B cell (primary cell): ENCODE results near the gene MAPKAP1. TPM values are rescaled to one million over a fixed set of nuclear protein-coding genes. Genes with fewer than 3 reads are reported as not detected.

Experiments
- ATAC-seq: fragments of 200-7000 bp; cut with Tn5 transposase; one replicate; pipeline ENCODE4 v1.10.0; 2021; ENCODE audit warnings: low read depth, mild to moderate bottlenecking, moderate number of reproducible peaks, moderate library complexity
- CTCF ChIA-PET: fragments of 350-600 bp; sonication (Branson Sonifier 250); formaldehyde crosslinking; loops from one replicate; lab custom pipeline; 2021; ENCODE audit warnings: antibody characterized with exemption, inconsistent platforms; lab: Charles Lee
- POLR2A ChIA-PET: fragments of 350-600 bp; sonication (Branson Sonifier 250); formaldehyde crosslinking; loops from one replicate; lab custom pipeline; 2021; ENCODE audit warnings: antibody characterized with exemption; lab: Charles Lee
- DNase-seq: peaks from one replicate; pipeline ENCODE4 v3.0.0; 2013
- H2AFZ ChIP-seq: 2 replicates; pipeline ENCODE4 v1.6.1; 2012; ENCODE audit warnings: mild to moderate bottlenecking, low read depth, low read length; ENCODE audit not compliant: insufficient read depth, poor library complexity, severe bottlenecking
- H3K27ac ChIP-seq, 2 donors: 1 replicate in 1 of 2; 2 replicates in 1 of 2; pipeline ENCODE4 v1.5.1; 2012 to 2013; ENCODE audit warnings: low read length in 2 of 2, mild to moderate bottlenecking in 2 of 2, moderate library complexity in 1 of 2
- H3K27me3 ChIP-seq, 4 experiments: fragments of 200-600 bp in 1 of 4; sonication (generic) in 1 of 4; replicated peaks in 1 of 4; 1 replicate in 2 of 4; 2 replicates in 2 of 4; pipeline versions ENCODE4 v1.6.1 to v1.7.0; 2013 to 2016; ENCODE audit warnings: low read length in 3 of 4, mild to moderate bottlenecking in 2 of 4, mixed read lengths in 1 of 4, moderate library complexity in 1 of 4; ENCODE audit not compliant: insufficient read depth in 4 of 4, control insufficient read depth in 3 of 4; ENCODE audit errors: control extremely low read depth in 1 of 4
- H3K36me3 ChIP-seq, 2 experiments: replicated peaks in 1 of 2; 1 replicate in 1 of 2; 2 replicates in 1 of 2; pipeline versions ENCODE4 v1.6.1 to v1.7.1; 2013; ENCODE audit warnings: low read length in 1 of 2; ENCODE audit not compliant: insufficient read depth in 2 of 2, control insufficient read depth in 1 of 2; ENCODE audit errors: control extremely low read depth in 1 of 2, extremely low read depth in 1 of 2
- H3K4me1 ChIP-seq, 2 donors: fragments of 200-600 bp in 1 of 2; sonication (generic) in 1 of 2; 1 replicate in 1 of 2; 2 replicates in 1 of 2; pipeline versions ENCODE4 v1.5.1 to v1.6.1; 2013 to 2017; ENCODE audit warnings: low read length in 2 of 2; ENCODE audit not compliant: control insufficient read depth in 2 of 2, insufficient read depth in 2 of 2
- H3K4me2 ChIP-seq: replicated peaks from 2 replicates; pipeline ENCODE3; 2012; ENCODE audit warnings: mild to moderate bottlenecking, low read depth, low read length; ENCODE audit not compliant: poor library complexity, severe bottlenecking
- H3K4me3 ChIP-seq, 5 experiments: fragments of 200-600 bp in 1 of 5; sonication (generic) in 1 of 5; 1 replicate in 3 of 5; 2 replicates in 2 of 5; pipeline versions ENCODE4 v1.5.1 to v1.7.0; 2011 to 2016; ENCODE audit warnings: low read length in 4 of 5, mild to moderate bottlenecking in 4 of 5, low read depth in 2 of 5, control low read depth in 1 of 5, moderate library complexity in 1 of 5; ENCODE audit not compliant: insufficient read depth in 1 of 5; ENCODE audit errors: control extremely low read depth in 1 of 5, extremely low read depth in 1 of 5
- H3K79me2 ChIP-seq: fragments of 200-600 bp; sonication (generic); one replicate; pipeline ENCODE4 v1.6.0; 2016; ENCODE audit warnings: low read length; ENCODE audit not compliant: control insufficient read depth, insufficient read depth
- H3K9ac ChIP-seq: fragments of 200-600 bp; sonication (generic); 2 replicates; pipeline ENCODE4 v1.6.1; 2017; ENCODE audit warnings: mild to moderate bottlenecking, low read length, moderate library complexity
- H3K9me3 ChIP-seq, 3 donors: one replicate each; pipeline versions ENCODE4 v1.6.1 to v1.7.1; 2013; ENCODE audit warnings: low read length in 2 of 3; ENCODE audit not compliant: control insufficient read depth in 2 of 3, insufficient read depth in 1 of 3; ENCODE audit errors: control extremely low read depth in 1 of 3
- H4K20me1 ChIP-seq: 2 replicates; pipeline ENCODE4 v1.6.0; 2012; ENCODE audit warnings: mild to moderate bottlenecking, low read length; ENCODE audit not compliant: insufficient read depth, control insufficient read depth, poor library complexity, severe bottlenecking
- H3K27ac Mint-ChIP-seq: one replicate; pipeline ENCODE4 v1.8.0; 2021; ENCODE audit warnings: mixed read lengths
- H3K27me3 Mint-ChIP-seq: one replicate; pipeline ENCODE4 v1.8.0; 2021; ENCODE audit warnings: mixed read lengths
- H3K4me1 Mint-ChIP-seq: one replicate; pipeline ENCODE4 v1.8.0; 2021; ENCODE audit warnings: mixed read lengths
- H3K4me3 Mint-ChIP-seq: one replicate; pipeline ENCODE4 v1.8.0; 2021; ENCODE audit warnings: mixed read lengths
- H3K9me3 Mint-ChIP-seq: one replicate; pipeline ENCODE4 v1.8.0; 2022; ENCODE audit warnings: mixed read lengths; ENCODE audit not compliant: insufficient read depth
- CTCF ChIP-seq: fragments of 200-600 bp; IDR thresholded peaks from one replicate; pipeline ENCODE4 v1.8.0; 2022; ENCODE audit warnings: antibody characterized with exemption, mild to moderate bottlenecking
- EZH2 ChIP-seq: IDR thresholded peaks from 2 replicates; pipeline ENCODE4 v1.6.1; 2012; ENCODE audit warnings: borderline replicate concordance, low read depth, mild to moderate bottlenecking, moderate library complexity, low read length; ENCODE audit not compliant: insufficient read depth, poor library complexity, severe bottlenecking
- WGBS: methylation state at CpG from one replicate; pipeline ENCODE4 v1.1.5; 2013; ENCODE audit warnings: missing lambda C conversion rate; ENCODE audit not compliant: insufficient coverage; 5-methylcytosine and 5-hydroxymethylcytosine counted together
- intact Hi-C: fragments of 100-400 bp; cut with micrococcal nuclease; formaldehyde crosslinking; loops from one replicate; pipeline ENCODE4 v1.10.0; 2022
- polyA plus RNA-seq: library from polyadenylated mRNA; depleted of rRNA; stranded (reverse); fragments of >200 nt; gene quantifications from 2 replicates; pipeline ENCODE4 v1.2.3, GENCODE V29; 2012
- total RNA-seq, 2 donors: library from RNA; stranded (reverse); fragments of 120-200 nt in 1 of 2; gene quantifications; 1 replicate in 1 of 2; 2 replicates in 1 of 2; pipeline versions ENCODE4 v1.2.3 to v1.2.4, GENCODE V29; 2013 to 2022

Gene MAPKAP1
- total and polyA plus RNA-seq, 2 donors (not counting 1 experiment from before 2014, with no cell fraction given) = 51.6 to 62.4 TPM

GRCh38 chr9:125681657-125682056 lies 25.4 kb downstream of the MAPKAP1 start:
- H3K9me3 Mint-ChIP-seq = no peaks in the 10 kb centered on the region
- Histone ChIP-seq H3K27me3 (no peaks in the 10 kb centered on the region), H3K79me2 (peaks cover 82% of the 10 kb centered on the region), H3K4me2 (no peak overlapping the region), H3K27ac (no peak overlapping the region), H3K9me3 (no peaks in the 10 kb centered on the region), H3K4me1 (no peaks in the 10 kb centered on the region), H3K9ac (no peak overlapping the region), H4K20me1 (peaks cover 13% of the 10 kb centered on the region), H2AFZ (no peak overlapping the region), H3K4me3 (no peak overlapping the region), H3K36me3 (peaks cover 0 to 7% of the 10 kb centered on the region in 2 experiments)
- CTCF ChIA-PET = interaction anchor here (1.1 kb wide), 1 partner anchor 63 kb away, joined by 3 read pairs; no protein-coding TSS in a partner anchor
- no CpG with 5 or more reads among the region's 5 CpGs for WGBS
- no peaks in the 10 kb centered on the region for H3K27me3 Mint-ChIP-seq
- TF ChIP-seq EZH2 (no peak), CTCF (no peak)
- DNase-seq (no peak), ATAC-seq (no peak)
- intact Hi-C loops = no loop called here
- no peak overlapping the region for H3K4me3 Mint-ChIP-seq
- H3K27ac Mint-ChIP-seq = no peak overlapping the region
- H3K4me1 Mint-ChIP-seq = peaks cover 19% of the 10 kb centered on the region
- POLR2A ChIA-PET = no interaction called here

GRCh38 chr9:125681086-125681622 lies 25.9 kb downstream of the MAPKAP1 start:
- H3K27me3 Mint-ChIP-seq = no peaks in the 10 kb centered on the region
- Histone ChIP-seq H3K27me3 (no peaks in the 10 kb centered on the region), H3K79me2 (peaks cover 77% of the 10 kb centered on the region), H3K9me3 (no peaks in the 10 kb centered on the region), H4K20me1 (peaks cover 13% of the 10 kb centered on the region), H3K27ac (no peak overlapping the region), H3K4me3 (no peak overlapping the region), H3K36me3 (peaks cover 0 to 7% of the 10 kb centered on the region in 2 experiments), H3K4me2 (no peak overlapping the region), H3K4me1 (no peaks in the 10 kb centered on the region), H3K9ac (no peak overlapping the region), H2AFZ (no peak overlapping the region)
- no peak for TF ChIP-seq EZH2
- TF ChIP-seq CTCF = no peak
- ATAC-seq = no peak
- H3K4me1 Mint-ChIP-seq = peaks cover 19% of the 10 kb centered on the region
- H3K4me3 Mint-ChIP-seq = no peak overlapping the region
- H3K9me3 Mint-ChIP-seq = no peaks in the 10 kb centered on the region
- DNase-seq = no peak
- intact Hi-C loops = no loop called here
- WGBS = 100% methylated on average over 2 of the region's 3 CpGs
- CTCF ChIA-PET = interaction anchor here (1.0 kb wide), 1 partner anchor 273 kb away, joined by 4 read pairs; no protein-coding TSS in a partner anchor
- H3K27ac Mint-ChIP-seq = no peak overlapping the region
- POLR2A ChIA-PET = no interaction called here
